HG03159 (cell line): ENCODE results near the gene GIMAP6.
"Not testable (repeated sequence)": the region's sequence is repeated elsewhere in the genome, so short reads cannot be mapped to it uniquely, and the experiment has no call there.

Experiments used
- ATAC-seq: cut with Tn5 transposase; IDR thresholded peaks from one replicate; pipeline ENCODE4 v1.9.1; 2021; ENCODE audit warnings: mild to moderate bottlenecking, moderate library complexity; ENCODE audit not compliant: unreplicated experiment

The GIMAP6 gene

GRCh38 chr7:150648353-150649079, 16.3 kb upstream of the GIMAP6 start:
- no peak for ATAC-seq

- no peak for ATAC-seq
These were observed 13.3 kb upstream of the GIMAP6 start for GRCh38 chr7:150645259-150646020.

- ATAC-seq: no peak
These were observed 10.7 kb upstream of the GIMAP6 start for GRCh38 chr7:150642926-150643325.

GRCh38 chr7:150641854-150642253, 9.7 kb upstream of the GIMAP6 start:
- no peak for ATAC-seq

GRCh38 chr7:150633926-150634325, 1.7 kb upstream of the GIMAP6 start:
- ATAC-seq: no peak

- ATAC-seq: no peak
These were observed 930 bp downstream of the GIMAP6 start for GRCh38 chr7:150631084-150631826.

- no peak for ATAC-seq
These were observed 2.8 kb downstream of the GIMAP6 start for GRCh38 chr7:150629347-150629746.

- ATAC-seq: no peak
These were observed 4.2 kb downstream of the GIMAP6 start for GRCh38 chr7:150627959-150628358.

- no peak for ATAC-seq
These were observed 5.5 kb downstream of the GIMAP6 start for GRCh38 chr7:150626696-150627095.

- ATAC-seq: peak; percentile 44
These were observed 10.8 kb downstream of the GIMAP6 start for GRCh38 chr7:150621376-150621775.

GRCh38 chr7:150620617-150621371, 11.4 kb downstream of the GIMAP6 start:
- ATAC-seq: peak; percentile 52

GRCh38 chr7:150620061-150620460, 12.1 kb downstream of the GIMAP6 start:
- no peak for ATAC-seq

GRCh38 chr7:150615221-150615755, 16.9 kb downstream of the GIMAP6 start:
- ATAC-seq: not testable (repeated sequence)

- not testable (repeated sequence) for ATAC-seq
These were observed 17.8 kb downstream of the GIMAP6 start for GRCh38 chr7:150614426-150614825.

GRCh38 chr7:150613880-150614279, 18.3 kb downstream of the GIMAP6 start:
- ATAC-seq: no peak

GRCh38 chr7:150612925-150613324, 19.3 kb downstream of the GIMAP6 start:
- no peak for ATAC-seq

- no peak for ATAC-seq
These were observed 22.0 kb downstream of the GIMAP6 start for GRCh38 chr7:150610233-150610632.

GRCh38 chr7:150603600-150603999, 28.6 kb downstream of the GIMAP6 start:
- not testable (repeated sequence) for ATAC-seq

GRCh38 chr7:150595361-150595760, 36.8 kb downstream of the GIMAP6 start:
- no peak for ATAC-seq

- no peak for ATAC-seq
These were observed 37.4 kb downstream of the GIMAP6 start for GRCh38 chr7:150594805-150595204.

GRCh38 chr7:150587551-150587950, 44.6 kb downstream of the GIMAP6 start:
- no peak for ATAC-seq
